BLaER1 (cell line): ENCODE measurements around the gene CARMIL3.
"Not testable (repeated sequence)": the region's sequence is repeated elsewhere in the genome, so short reads cannot be mapped to it uniquely, and the experiment has no call there.

Source experiments
- H3K27ac ChIP-seq: shearing (Covaris generic); formaldehyde crosslinking; 2 replicates; pipeline ENCODE4 v1.8.1; 2022
- H3K27me3 ChIP-seq: shearing (Covaris generic); formaldehyde crosslinking; 2 replicates; pipeline ENCODE4 v1.8.1; 2022
- H3K36me3 ChIP-seq: shearing (Covaris generic); formaldehyde crosslinking; 2 replicates; pipeline ENCODE4 v1.8.1; 2022
- H3K4me1 ChIP-seq: shearing (Covaris generic); formaldehyde crosslinking; 2 replicates; pipeline ENCODE4 v1.8.1; 2022
- H3K4me2 ChIP-seq: shearing (Covaris generic); formaldehyde crosslinking; 2 replicates; pipeline ENCODE4 v1.8.1; 2022
- H3K4me3 ChIP-seq: shearing (Covaris generic); formaldehyde crosslinking; 2 replicates; pipeline ENCODE4 v1.8.1; 2022
- H3K9ac ChIP-seq: shearing (Covaris generic); formaldehyde crosslinking; 2 replicates; pipeline ENCODE4 v1.8.1; 2022
- H3K9me3 ChIP-seq: shearing (Covaris generic); formaldehyde crosslinking; 2 replicates; pipeline ENCODE4 v1.8.1; 2022
- H4K20me1 ChIP-seq: shearing (Covaris generic); formaldehyde crosslinking; 2 replicates; pipeline ENCODE4 v1.8.1; 2022
- Cebpa-rat ChIP-seq: shearing (Covaris generic); IDR thresholded peaks from 2 replicates; pipeline ENCODE4 v1.8.1; 2022

Gene CARMIL3, protein sequence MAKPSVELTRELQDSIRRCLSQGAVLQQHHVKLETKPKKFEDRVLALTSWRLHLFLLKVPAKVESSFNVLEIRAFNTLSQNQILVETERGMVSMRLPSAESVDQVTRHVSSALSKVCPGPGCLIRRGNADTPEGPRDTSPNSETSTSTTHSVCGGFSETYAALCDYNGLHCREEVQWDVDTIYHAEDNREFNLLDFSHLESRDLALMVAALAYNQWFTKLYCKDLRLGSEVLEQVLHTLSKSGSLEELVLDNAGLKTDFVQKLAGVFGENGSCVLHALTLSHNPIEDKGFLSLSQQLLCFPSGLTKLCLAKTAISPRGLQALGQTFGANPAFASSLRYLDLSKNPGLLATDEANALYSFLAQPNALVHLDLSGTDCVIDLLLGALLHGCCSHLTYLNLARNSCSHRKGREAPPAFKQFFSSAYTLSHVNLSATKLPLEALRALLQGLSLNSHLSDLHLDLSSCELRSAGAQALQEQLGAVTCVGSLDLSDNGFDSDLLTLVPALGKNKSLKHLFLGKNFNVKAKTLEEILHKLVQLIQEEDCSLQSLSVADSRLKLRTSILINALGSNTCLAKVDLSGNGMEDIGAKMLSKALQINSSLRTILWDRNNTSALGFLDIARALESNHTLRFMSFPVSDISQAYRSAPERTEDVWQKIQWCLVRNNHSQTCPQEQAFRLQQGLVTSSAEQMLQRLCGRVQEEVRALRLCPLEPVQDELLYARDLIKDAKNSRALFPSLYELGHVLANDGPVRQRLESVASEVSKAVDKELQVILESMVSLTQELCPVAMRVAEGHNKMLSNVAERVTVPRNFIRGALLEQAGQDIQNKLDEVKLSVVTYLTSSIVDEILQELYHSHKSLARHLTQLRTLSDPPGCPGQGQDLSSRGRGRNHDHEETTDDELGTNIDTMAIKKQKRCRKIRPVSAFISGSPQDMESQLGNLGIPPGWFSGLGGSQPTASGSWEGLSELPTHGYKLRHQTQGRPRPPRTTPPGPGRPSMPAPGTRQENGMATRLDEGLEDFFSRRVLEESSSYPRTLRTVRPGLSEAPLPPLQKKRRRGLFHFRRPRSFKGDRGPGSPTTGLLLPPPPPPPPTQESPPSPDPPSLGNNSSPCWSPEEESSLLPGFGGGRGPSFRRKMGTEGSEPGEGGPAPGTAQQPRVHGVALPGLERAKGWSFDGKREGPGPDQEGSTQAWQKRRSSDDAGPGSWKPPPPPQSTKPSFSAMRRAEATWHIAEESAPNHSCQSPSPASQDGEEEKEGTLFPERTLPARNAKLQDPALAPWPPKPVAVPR (N-terminal part only)

DNA sequence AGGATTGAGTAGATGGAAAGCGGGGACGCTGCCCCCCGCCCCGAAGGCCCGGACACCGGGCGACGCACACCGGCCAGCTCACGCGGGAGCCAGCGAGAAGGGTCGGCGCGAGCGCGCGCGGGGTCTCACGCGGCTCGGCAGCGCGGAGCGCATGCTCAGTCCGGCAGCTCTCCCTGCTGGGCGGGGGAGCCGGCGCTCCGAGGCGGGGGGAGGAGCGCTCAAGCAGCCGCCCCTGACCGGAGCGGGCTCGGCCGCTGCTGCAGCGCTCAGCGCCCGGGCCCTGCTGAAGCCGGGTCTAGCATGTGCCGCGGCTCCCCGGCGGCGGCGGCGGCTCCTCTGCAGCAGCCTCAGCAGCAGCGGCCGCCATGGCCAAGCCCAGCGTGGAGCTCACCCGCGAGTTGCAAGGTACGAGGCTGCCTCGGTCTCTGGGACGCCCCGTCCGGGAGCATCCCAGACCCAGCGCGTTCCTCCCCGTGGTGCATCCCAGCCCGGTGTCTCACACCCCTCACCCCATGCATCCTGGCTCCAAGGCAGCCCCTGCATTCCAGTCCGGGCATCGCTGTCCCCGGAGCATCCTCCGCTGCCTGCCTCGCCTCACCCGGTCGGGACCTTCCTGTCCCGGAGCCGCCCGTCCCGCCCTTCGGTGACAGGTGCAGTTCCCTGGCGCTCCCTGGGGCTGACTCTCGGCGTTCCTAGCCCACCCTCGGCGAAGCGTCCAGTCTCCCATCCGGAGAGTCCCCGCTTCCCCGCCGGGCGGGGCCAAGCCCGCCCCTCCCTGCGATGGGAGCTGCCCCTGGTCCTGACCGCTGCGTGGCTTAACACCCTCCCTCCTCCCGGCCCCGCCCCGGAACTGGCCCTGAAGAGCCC lies at the start of gene CARMIL3:
Gene CARMIL3 (plus strand): TSS at position 221 of the 867 bp plus-strand sequence. CDS start 145 bp downstream, at position 366.
- no peaks in the 10 kb centered on the region for H4K20me1 ChIP-seq
- no peak for TF ChIP-seq Cebpa-rat
- no peaks in the 10 kb centered on the region for H3K36me3 ChIP-seq
- H3K9me3 ChIP-seq, result no peaks in the 10 kb centered on the region
- H3K27me3 ChIP-seq, result peaks cover 22% of the 10 kb centered on the region
- peak within 1 kb of the TSS; percentile 100 for H3K4me2 ChIP-seq
- peak within 1 kb of the TSS; percentile 86 for H3K27ac ChIP-seq
- peaks cover 39% of the 10 kb centered on the region for H3K4me1 ChIP-seq
- H3K9ac ChIP-seq, result peak within 1 kb of the TSS; percentile 85
- H3K4me3 ChIP-seq, result peak within 1 kb of the TSS; percentile 74

DNA sequence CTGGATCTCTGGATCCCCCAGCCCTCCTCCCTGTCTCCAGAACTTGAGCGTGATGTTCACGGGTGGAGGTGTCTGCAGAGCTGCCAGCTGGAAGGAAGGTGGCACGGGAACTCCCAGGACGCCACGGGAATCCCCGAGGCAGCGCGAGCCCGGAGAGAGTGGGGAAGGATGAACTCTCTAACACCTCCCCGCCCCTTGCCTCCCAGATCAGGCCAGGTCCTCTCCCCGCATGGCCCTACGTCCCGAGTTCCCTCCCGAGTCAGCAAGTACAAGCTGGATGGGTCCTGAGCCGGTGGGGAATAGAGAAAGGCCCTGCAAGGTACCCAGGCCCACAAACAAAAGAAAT lies 45.4 kb upstream of the CARMIL3 start:
- H3K4me2 ChIP-seq, result peak overlapping the region; percentile 73
- peak overlapping the region; percentile 70 for H3K4me3 ChIP-seq
- H4K20me1 ChIP-seq, H3K9me3 ChIP-seq, H3K27me3 ChIP-seq, H3K36me3 ChIP-seq: not testable (repeated sequence)
- H3K4me1 ChIP-seq, result peaks cover 22% of the 10 kb centered on the region
- peak overlapping the region; percentile 68 for H3K27ac ChIP-seq
- peak overlapping the region; percentile 67 for H3K9ac ChIP-seq

DNA sequence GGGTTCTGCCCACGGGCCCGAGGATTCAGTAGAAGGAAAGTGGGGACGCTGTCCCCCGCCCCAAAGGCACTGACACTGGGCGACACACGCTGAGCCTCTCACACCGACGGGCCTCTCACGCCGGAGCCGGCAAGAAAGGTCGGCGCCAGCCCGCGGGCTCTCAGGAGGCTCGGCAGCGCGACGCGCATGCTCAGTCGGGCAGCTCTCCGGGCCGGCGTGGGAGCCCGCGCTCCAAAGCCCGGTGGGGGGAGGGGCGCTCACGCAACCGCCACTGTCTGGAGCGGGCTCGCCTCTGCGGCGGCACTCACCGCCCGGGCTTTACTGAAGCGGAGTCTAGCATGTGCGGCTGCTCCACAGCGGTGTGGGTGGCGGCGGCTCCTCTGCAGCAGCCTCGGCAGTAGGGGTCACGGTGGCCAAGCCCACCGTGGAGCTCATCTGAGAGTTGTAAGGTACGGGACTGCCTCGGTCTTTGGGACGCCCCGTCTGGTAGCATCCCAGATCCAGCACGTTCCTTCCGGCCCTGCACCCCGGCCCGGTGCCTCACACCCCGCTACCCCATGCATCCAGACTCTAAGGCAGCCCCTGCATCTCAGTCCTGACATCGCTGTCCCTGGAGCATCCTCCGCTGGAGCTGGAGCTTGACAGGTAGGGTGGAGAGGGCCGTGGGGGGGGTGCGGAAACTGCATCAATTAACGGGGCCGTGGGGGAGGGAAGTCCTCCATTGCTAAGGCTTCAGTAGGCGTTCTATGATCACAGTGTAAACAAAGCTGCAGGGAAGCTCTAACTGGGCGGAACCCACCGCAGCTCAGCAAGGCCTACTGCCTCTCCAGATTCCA lies 44.8 kb upstream of the CARMIL3 start:
- peaks cover 22% of the 10 kb centered on the region for H3K4me1 ChIP-seq
- H4K20me1 ChIP-seq, H3K27me3 ChIP-seq, H3K9me3 ChIP-seq, H3K36me3 ChIP-seq: not testable (repeated sequence)
- H3K4me2 ChIP-seq, result peak overlapping the region; percentile 73
- peak overlapping the region; percentile 70 for H3K4me3 ChIP-seq
- H3K27ac ChIP-seq, result peak overlapping the region; percentile 68
- H3K9ac ChIP-seq, result peak overlapping the region; percentile 67

DNA sequence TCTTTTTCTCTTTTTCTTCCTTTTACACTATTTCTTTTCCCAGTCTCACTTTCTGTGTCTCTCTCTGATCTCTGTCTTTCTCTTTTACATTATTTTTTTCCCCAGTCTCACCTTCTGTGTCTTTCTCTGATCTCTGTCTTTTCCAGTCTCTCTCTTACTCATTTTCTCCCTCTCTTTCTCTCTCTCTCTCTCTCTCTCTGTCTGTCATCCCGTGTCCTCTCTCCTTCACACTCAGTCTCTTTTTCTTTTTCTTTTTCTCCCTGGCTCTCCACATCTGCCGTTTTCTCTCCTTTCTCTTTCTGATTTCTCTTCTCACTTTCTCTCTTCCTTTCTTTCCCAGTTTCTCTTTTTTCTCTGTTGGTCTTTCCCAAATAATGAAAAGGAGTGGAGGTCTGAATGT lies 40.8 kb upstream of the CARMIL3 start:
- Histone ChIP-seq H3K4me1 (peaks cover 28% of the 10 kb centered on the region), H3K4me2 (peak overlapping the region; percentile 18), H3K4me3 (no peak overlapping the region), H3K9me3 (no peaks in the 10 kb centered on the region), H4K20me1 (no peaks in the 10 kb centered on the region), H3K9ac (peak overlapping the region; percentile 15), H3K36me3 (peaks cover 4% of the 10 kb centered on the region), H3K27ac (no peak overlapping the region), H3K27me3 (no peaks in the 10 kb centered on the region)
- no peak for TF ChIP-seq Cebpa-rat

DNA sequence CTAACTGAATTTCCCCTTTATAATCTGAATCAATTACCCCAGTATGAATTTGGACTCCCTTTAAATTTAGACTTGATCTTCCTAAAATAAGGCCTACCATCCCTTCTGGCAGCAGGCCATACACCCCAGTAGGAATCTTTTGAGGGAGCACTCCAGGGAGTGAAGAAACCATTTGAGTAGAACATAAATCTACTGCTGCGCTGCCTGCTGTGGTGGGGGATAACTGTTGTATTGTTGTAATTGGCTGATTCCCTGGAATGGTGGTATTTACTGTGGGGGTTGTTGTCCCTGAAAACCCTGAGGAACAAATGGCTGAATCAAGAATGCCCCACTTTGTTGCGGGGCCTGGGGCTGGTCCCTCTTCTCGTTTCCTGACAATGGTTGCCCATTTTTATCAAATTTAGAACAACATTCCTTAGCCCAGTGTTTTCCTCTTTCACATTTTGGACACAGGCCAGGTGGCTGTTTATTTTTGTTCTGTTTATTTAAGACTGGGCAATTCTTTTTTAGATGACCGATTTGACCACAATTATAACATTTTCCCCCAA lies 39.0 kb upstream of the CARMIL3 start:
- H3K27me3 ChIP-seq, H3K27ac ChIP-seq, H3K4me2 ChIP-seq, H3K9ac ChIP-seq, H3K36me3 ChIP-seq, H4K20me1 ChIP-seq, H3K9me3 ChIP-seq, H3K4me3 ChIP-seq: not testable (repeated sequence)
- H3K4me1 ChIP-seq, result peaks cover 28% of the 10 kb centered on the region

DNA sequence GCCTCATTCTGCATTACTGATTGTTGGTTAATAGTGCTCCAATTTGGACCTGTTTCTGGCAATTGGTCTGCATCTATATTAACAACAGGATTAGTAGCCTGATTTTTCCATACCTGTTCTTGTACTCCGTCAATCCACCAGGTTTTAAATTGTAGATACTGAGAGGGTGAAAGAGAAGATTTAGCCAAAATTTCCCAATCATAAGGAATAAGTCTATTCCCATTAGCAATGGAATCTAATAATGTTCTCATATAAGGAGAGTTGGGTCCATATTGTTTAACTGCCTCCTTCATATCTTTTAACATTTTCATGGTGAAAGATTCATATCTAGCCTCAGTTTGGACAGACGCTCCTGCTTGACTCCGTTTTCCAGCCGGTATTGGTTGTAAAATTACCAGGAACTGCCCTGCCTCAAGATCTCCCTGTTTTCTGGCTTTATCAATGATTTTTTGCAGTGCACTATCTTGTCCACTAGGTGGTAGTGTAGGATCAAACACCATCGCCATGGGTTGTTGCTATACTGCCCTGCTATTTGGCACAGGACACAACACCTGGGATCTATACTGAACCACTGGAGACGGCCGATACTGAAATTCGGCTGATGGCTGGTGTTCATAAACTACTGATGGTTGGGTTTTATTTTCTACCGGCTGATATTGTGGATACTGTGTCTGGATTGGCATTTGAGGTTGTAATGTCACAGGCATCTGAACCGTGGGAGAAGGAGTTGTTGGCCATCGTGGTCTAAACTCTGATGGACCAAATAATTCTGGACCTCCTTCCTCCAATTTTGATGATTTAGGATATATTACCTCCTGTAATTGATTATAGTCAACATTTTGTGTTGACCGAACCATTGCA lies 37.9 kb upstream of the CARMIL3 start:
- peaks cover 4% of the 10 kb centered on the region for H3K36me3 ChIP-seq
- no peaks in the 10 kb centered on the region for H3K27me3 ChIP-seq
- no peak overlapping the region for H3K4me2 ChIP-seq
- H3K9ac ChIP-seq, result no peak overlapping the region
- TF ChIP-seq Cebpa-rat, result no peak
- H3K27ac ChIP-seq, result no peak overlapping the region
- H3K4me3 ChIP-seq, result no peak overlapping the region
- peaks cover 28% of the 10 kb centered on the region for H3K4me1 ChIP-seq
- H3K9me3 ChIP-seq, result no peaks in the 10 kb centered on the region
- H4K20me1 ChIP-seq, result no peaks in the 10 kb centered on the region

DNA sequence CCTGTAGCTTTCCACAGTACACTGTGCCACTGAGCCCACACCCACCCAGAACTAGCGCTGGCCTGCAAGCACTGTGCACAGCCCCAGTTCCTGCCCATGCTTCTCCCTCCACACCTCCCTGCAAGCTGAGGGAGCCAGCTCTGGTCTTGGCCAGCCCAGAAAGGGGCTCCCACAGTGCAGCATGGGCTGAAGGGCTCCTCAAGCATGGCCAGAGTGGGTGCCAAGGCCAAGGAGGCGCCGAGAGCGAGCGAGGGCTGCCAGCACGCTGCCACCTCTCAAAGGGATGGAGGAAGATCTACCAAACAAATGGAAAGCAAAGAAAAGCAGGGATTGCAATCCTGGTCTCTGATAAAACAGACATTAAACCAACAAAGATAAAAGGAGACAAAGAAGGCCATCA lies 36.1 kb upstream of the CARMIL3 start:
- peaks cover 12% of the 10 kb centered on the region for H3K4me1 ChIP-seq
- H3K36me3 ChIP-seq, result not testable (repeated sequence)

DNA sequence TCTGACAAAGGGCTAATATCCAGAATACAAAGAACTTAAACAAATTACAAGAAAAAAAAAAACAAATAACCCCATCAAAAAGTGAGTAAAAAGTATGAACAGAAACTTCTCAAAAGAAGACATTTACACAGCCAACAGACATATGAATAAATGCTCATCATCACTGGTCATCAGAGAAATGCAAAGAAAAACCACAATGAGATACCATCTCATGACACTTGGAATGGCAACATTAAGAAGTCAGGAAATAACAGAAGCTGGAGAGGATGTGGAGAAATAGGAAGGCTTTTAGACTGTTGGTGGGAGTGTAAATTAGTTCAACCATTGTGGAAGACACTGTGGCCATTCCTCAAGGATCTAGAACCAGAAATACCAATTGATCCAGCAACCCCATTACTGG lies 32.8 kb upstream of the CARMIL3 start:
- not testable (repeated sequence) for H3K36me3 ChIP-seq, H3K27me3 ChIP-seq, H3K4me1 ChIP-seq, H3K9me3 ChIP-seq, H4K20me1 ChIP-seq, H3K4me2 ChIP-seq, H3K9ac ChIP-seq, H3K27ac ChIP-seq, H3K4me3 ChIP-seq

More for the DNA sequence above, 36.1 kb upstream of the CARMIL3 start:
- not testable (repeated sequence) for H3K27me3 ChIP-seq, H3K4me2 ChIP-seq, H3K4me3 ChIP-seq, H3K9ac ChIP-seq, H3K27ac ChIP-seq, H3K9me3 ChIP-seq, H4K20me1 ChIP-seq

DNA sequence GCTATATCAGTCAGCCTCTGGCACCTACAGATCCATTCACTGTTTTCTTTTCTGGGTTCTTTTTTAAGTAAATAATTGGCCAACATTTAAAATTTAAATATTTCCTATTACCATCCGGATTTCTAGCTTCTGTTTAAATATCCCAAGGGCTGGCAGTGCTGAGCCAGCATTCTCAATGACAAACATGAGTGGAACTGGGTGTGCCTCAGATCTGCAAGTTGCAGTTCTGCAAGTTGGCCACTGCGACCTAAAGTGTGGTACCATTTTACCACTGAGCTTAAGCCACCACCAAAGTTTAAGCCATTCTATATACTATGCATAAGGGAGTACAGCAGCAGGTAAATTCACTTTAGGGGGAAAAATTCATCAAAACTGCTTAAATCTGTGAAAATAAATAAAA lies 31.9 kb upstream of the CARMIL3 start:
- H3K9me3 ChIP-seq, result not testable (repeated sequence)

DNA sequence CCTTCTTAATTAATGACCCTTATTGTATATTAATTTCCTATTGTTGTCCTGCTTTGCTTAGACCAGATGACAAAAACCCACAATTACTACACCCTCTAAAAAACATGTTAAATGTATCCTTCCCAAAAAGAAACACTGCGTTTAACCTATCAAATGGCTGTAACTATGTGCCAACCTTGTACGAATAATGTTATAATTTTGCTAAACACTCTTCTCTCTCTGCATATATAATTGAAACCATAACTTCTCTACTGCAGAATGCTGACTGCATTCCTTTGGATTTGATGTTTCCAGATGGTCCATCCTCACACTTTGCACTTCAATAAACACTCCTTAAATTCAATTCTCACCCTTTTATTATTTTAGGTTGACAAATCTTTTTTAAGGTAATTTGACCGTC lies 31.3 kb upstream of the CARMIL3 start:
- H3K4me2 ChIP-seq, H3K36me3 ChIP-seq, H3K27ac ChIP-seq, H3K9ac ChIP-seq, H3K4me3 ChIP-seq, H3K9me3 ChIP-seq, H4K20me1 ChIP-seq, H3K4me1 ChIP-seq, H3K27me3 ChIP-seq: not testable (repeated sequence)

More for the DNA sequence above, 31.9 kb upstream of the CARMIL3 start:
- H3K4me1 ChIP-seq, H3K4me3 ChIP-seq, H3K4me2 ChIP-seq, H3K27me3 ChIP-seq, H4K20me1 ChIP-seq, H3K36me3 ChIP-seq, H3K9ac ChIP-seq, H3K27ac ChIP-seq: not testable (repeated sequence)

DNA sequence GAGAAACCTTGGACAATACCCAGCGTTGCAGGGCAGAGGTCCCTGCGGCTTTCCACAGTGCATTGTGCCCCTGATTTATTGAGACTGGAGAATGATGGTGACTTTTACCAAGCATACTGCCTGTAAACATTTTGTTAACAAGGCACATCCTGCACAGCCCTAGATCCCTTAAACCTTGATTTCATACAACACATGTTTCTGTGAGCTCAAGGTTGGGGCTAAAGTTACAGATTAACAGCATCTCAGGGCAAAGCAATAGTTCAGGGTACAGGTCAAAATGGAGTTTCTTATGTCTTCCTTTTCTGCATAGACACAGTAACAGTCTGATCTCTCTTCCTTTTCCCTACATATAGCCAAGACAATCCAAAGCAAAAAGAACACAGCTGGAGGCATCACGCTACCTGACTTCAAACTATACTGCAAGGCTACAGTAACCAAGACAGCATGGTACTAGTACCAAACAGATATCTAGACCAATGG lies 26.8 kb upstream of the CARMIL3 start:
- not testable (repeated sequence) for H3K27ac ChIP-seq, H3K9me3 ChIP-seq, H3K4me1 ChIP-seq, H3K27me3 ChIP-seq, H3K4me3 ChIP-seq, H3K36me3 ChIP-seq, H3K4me2 ChIP-seq, H3K9ac ChIP-seq, H4K20me1 ChIP-seq
